ENCODE results near the gene CACNB2. TPM values are rescaled to one million over a fixed set of nuclear protein-coding genes. Genes with fewer than 3 reads are reported as not detected.

CACNB2 gene
- polyA plus RNA-seq, 1 experiment, result 0.12 TPM

DNA sequence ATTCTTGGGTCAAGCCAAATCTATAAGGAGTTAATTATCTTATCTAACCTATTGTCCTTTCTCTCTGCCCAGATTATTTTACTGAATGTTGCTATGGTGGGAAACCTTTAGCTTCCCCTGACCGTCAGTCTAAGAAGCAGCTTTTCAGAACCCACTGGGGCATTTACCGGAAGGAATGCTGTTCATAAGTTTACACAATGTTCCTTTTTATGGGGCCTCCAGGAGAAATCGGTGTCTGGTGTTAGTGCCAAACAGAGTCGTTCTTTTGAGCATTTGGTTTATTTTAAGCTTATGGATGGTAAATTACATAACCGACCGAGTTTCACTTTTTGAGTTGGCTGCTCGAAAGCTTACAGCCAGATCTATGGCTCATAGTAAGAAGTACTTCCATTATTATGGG is 111.9 kb downstream of the CACNB2 start:
- H3K36me3 ChIP-seq (ENCODE audit: control insufficient read depth, insufficient read depth, low read length), result no peaks in the 10 kb centered on the region
- H3K4me3 ChIP-seq (ENCODE audit: low read depth, low read length), result no peak overlapping the region
- no peak for TF ChIP-seq CTCF (IDR thresholded peaks at IDR 0.05; ENCODE audit: insufficient read depth, low read depth, low read length)
- CTCF ChIA-PET, result interaction anchor here (1.1 kb wide), 1 partner anchor 12 kb away, joined by 4 read pairs; no protein-coding TSS in a partner anchor
- DNase-seq (ENCODE audit: low read depth), result no peak
- POLR2A ChIA-PET, result no interaction called here
- peaks cover 2% of the 10 kb centered on the region for H3K27me3 ChIP-seq (ENCODE audit: control insufficient read depth, insufficient read depth, low read length)

DNA sequence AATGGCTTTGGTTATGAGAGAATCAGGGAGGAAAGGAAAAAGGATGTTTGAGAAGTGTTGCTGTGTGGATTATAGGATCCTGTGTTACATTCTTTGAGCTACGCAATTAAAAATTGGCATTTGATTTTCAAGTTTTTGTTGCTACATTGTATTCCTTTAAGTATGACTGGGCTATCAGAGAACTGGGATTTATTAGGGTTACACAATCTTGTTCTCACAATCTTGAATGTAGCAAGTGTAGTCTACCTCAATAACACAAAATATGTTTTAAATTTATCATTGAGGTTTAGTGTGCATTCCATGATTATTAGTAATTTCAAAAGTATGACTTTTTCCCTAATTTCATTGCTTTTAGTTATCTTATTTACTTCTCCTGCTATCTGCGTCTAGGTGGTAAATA is 113.9 kb downstream of the CACNB2 start:
- H3K36me3 ChIP-seq (ENCODE audit: control insufficient read depth, insufficient read depth, low read length), result no peaks in the 10 kb centered on the region
- POLR2A ChIA-PET, result no interaction called here
- no peak for DNase-seq (ENCODE audit: low read depth)
- CTCF ChIA-PET, result no interaction called here
- TF ChIP-seq CTCF (IDR thresholded peaks at IDR 0.05; ENCODE audit: insufficient read depth, low read depth, low read length), result no peak
- H3K4me3 ChIP-seq (ENCODE audit: low read depth, low read length), result no peak overlapping the region
- H3K27me3 ChIP-seq (ENCODE audit: control insufficient read depth, insufficient read depth, low read length), result peaks cover 2% of the 10 kb centered on the region

DNA sequence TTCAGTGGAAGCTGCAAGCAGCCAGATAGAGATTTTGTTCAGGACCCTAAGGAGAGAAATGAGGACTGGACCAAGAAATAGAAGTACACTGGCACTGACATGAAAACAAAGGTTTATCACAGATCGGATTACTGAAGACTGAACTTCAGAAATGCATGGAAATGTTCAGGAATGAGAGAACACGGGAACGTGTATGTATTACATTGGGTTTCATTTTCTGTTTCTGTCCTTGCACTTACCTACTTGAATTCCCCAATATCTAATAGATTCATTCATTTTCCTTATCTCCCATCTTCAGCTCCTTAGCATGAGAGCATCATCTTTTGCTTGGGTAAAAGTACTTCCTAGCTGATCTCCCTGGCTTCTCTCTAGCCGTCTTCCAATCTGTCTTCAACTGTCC is 114.5 kb downstream of the CACNB2 start:
- POLR2A ChIA-PET, result no interaction called here
- DNase-seq (ENCODE audit: low read depth), result no peak
- H3K4me3 ChIP-seq (ENCODE audit: low read depth, low read length), result no peak overlapping the region
- TF ChIP-seq CTCF (IDR thresholded peaks at IDR 0.05; ENCODE audit: insufficient read depth, low read depth, low read length), result no peak
- H3K36me3 ChIP-seq (ENCODE audit: control insufficient read depth, insufficient read depth, low read length), result no peaks in the 10 kb centered on the region
- CTCF ChIA-PET, result no interaction called here
- H3K27me3 ChIP-seq (ENCODE audit: control insufficient read depth, insufficient read depth, low read length), result peaks cover 2% of the 10 kb centered on the region

- Histone ChIP-seq H3K27me3 (ENCODE audit: control insufficient read depth, insufficient read depth, low read length) (no peaks in the 10 kb centered on the region), H3K36me3 (ENCODE audit: control insufficient read depth, insufficient read depth, low read length) (no peaks in the 10 kb centered on the region), H3K4me3 (ENCODE audit: low read depth, low read length) (no peak overlapping the region)
- no peak for DNase-seq (ENCODE audit: low read depth)
- no peak for TF ChIP-seq CTCF (IDR thresholded peaks at IDR 0.05; ENCODE audit: insufficient read depth, low read depth, low read length)
- CTCF ChIA-PET, result no interaction called here
- POLR2A ChIA-PET, result no interaction called here
Observed at GRCh38 chr10:18260310-18260922, 120.2 kb downstream of the CACNB2 start.

DNA sequence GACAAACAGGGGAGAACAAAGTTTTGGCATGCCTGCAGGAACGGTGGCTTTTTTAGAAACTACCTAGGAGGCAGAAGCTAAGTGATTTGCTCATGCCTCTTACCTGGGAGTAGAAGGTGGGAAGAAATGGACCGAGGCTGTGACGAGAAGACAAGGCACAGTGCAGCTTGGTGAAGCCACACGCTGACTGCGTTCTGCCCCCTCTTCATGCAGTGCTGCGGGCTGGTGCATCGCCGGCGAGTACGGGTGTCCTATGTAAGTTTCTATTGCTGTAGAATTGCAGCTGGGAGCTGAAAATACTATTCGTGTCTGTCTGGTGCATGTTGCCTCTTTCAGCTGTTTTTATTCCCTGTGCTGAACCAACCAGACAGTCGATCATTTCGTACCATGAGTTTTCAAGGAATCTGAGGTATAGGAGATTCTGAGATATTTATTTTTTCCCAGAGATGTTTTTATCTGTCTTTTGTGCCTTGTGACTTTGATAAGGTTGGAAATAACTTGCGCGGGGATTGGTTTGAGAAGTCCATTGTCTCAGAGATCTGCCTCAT is 120.9 kb downstream of the CACNB2 start:
- no peaks in the 10 kb centered on the region for H3K36me3 ChIP-seq (ENCODE audit: control insufficient read depth, insufficient read depth, low read length)
- CTCF ChIA-PET, result interaction anchor here (0.6 kb wide), 1 partner anchor 9 kb away, joined by 3 read pairs; no protein-coding TSS in a partner anchor
- H3K27me3 ChIP-seq (ENCODE audit: control insufficient read depth, insufficient read depth, low read length), result no peaks in the 10 kb centered on the region
- no peak for DNase-seq (ENCODE audit: low read depth)
- no peak for TF ChIP-seq CTCF (IDR thresholded peaks at IDR 0.05; ENCODE audit: insufficient read depth, low read depth, low read length)
- no peak overlapping the region for H3K4me3 ChIP-seq (ENCODE audit: low read depth, low read length)
- POLR2A ChIA-PET, result no interaction called here

Data from BJ (cell line).